H9 (cell line): ENCODE measurements around the gene FOXI1. TPM values are rescaled to one million over a fixed set of nuclear protein-coding genes. Genes with fewer than 3 reads are reported as not detected.

Source experiments
- DNase-seq: peaks from one replicate; pipeline ENCODE4 v3.0.0-alpha.2; 2017
- H2AFZ ChIP-seq: one replicate; pipeline ENCODE4 v1.6.1; 2013; ENCODE audit warnings: mild to moderate bottlenecking, low read length, control low read depth, moderate library complexity
- H2AK5ac ChIP-seq: 2 replicates; pipeline ENCODE4 v1.6.1; 2013; ENCODE audit warnings: low read length, control low read depth, mixed read lengths; ENCODE audit not compliant: insufficient read length
- H2BK120ac ChIP-seq: one replicate; pipeline ENCODE4 v1.6.1; 2013; ENCODE audit warnings: low read depth, mild to moderate bottlenecking, low read length, control low read depth, inconsistent platforms; ENCODE audit not compliant: poor library complexity, severe bottlenecking
- H2BK12ac ChIP-seq: 2 replicates; pipeline ENCODE4 v1.6.1; 2013; ENCODE audit warnings: low read length, control low read depth, mixed read lengths, low read depth; ENCODE audit not compliant: insufficient read length
- H2BK15ac ChIP-seq: 2 replicates; pipeline ENCODE4 v1.6.1; 2013; ENCODE audit warnings: low read depth, low read length, control low read depth
- H2BK20ac ChIP-seq: one replicate; pipeline ENCODE4 v1.6.1; 2013; ENCODE audit warnings: low read depth, mild to moderate bottlenecking, low read length, control low read depth, inconsistent platforms; ENCODE audit not compliant: poor library complexity, severe bottlenecking
- H2BK5ac ChIP-seq: 2 replicates; pipeline ENCODE4 v1.6.1; 2013; ENCODE audit warnings: low read length, control low read depth, mixed read lengths; ENCODE audit not compliant: insufficient read length
- H3K14ac ChIP-seq: 2 replicates; pipeline ENCODE4 v1.6.1; 2013; ENCODE audit warnings: low read length, control low read depth; ENCODE audit not compliant: insufficient read depth
- H3K18ac ChIP-seq: 2 replicates; pipeline ENCODE4 v1.6.1; 2013; ENCODE audit warnings: low read depth, mild to moderate bottlenecking, mixed read lengths, low read length, control low read depth; ENCODE audit not compliant: insufficient read length
- H3K23ac ChIP-seq: 2 replicates; pipeline ENCODE4 v1.6.1; 2013; ENCODE audit warnings: low read length, control low read depth, mixed read lengths, low read depth; ENCODE audit not compliant: insufficient read length
- H3K23me2 ChIP-seq: 2 replicates; pipeline ENCODE4 v1.6.1; 2013; ENCODE audit warnings: low read depth, mild to moderate bottlenecking, mixed read lengths, low read length, control low read depth; ENCODE audit not compliant: insufficient read length, poor library complexity, severe bottlenecking
- H3K27ac ChIP-seq: 2 replicates; pipeline ENCODE4 v1.5.1; 2013; ENCODE audit warnings: low read length, control low read depth, mixed read lengths, low read depth; ENCODE audit not compliant: insufficient read length
- H3K27me3 ChIP-seq: 2 replicates; pipeline ENCODE4 v1.6.1; 2013; ENCODE audit warnings: low read length, control low read depth, inconsistent platforms; ENCODE audit not compliant: insufficient read depth
- H3K4ac ChIP-seq: 2 replicates; pipeline ENCODE4 v1.6.1; 2013; ENCODE audit warnings: low read depth, mild to moderate bottlenecking, control low read depth, inconsistent platforms, low read length, moderate library complexity
- H3K4me1 ChIP-seq: 2 replicates; pipeline ENCODE4 v1.6.1; 2013; ENCODE audit warnings: low read length, control low read depth, inconsistent platforms; ENCODE audit not compliant: insufficient read depth
- H3K4me2 ChIP-seq: 2 replicates; pipeline ENCODE4 v1.6.1; 2013; ENCODE audit warnings: low read length, control low read depth, mixed read lengths; ENCODE audit not compliant: insufficient read length, insufficient read depth
- H3K56ac ChIP-seq: 2 replicates; pipeline ENCODE4 v1.6.1; 2013; ENCODE audit warnings: low read depth, mild to moderate bottlenecking, mixed read lengths, low read length, control low read depth; ENCODE audit not compliant: insufficient read length
- H3K79me1 ChIP-seq: 2 replicates; pipeline ENCODE4 v1.6.1; 2013; ENCODE audit warnings: low read depth, mild to moderate bottlenecking, moderate library complexity, low read length, control low read depth, inconsistent platforms; ENCODE audit not compliant: insufficient read depth, poor library complexity, severe bottlenecking
- H3K79me2 ChIP-seq: 2 replicates; pipeline ENCODE4 v1.6.1; 2013; ENCODE audit warnings: low read length, control low read depth, inconsistent platforms; ENCODE audit not compliant: insufficient read depth
- H3K9ac ChIP-seq: 2 replicates; pipeline ENCODE4 v1.6.1; 2013; ENCODE audit warnings: low read length, control low read depth, mixed read lengths; ENCODE audit not compliant: insufficient read length; ENCODE audit errors: extremely low read depth
- H3K9me3 ChIP-seq: one replicate; pipeline ENCODE4 v1.6.1; 2013; ENCODE audit warnings: low read depth, low read length, inconsistent platforms; ENCODE audit not compliant: control insufficient read depth
- H3T11ph ChIP-seq: one replicate; pipeline ENCODE4 v1.6.1; 2013; ENCODE audit warnings: mild to moderate bottlenecking, low read length, control low read depth, inconsistent platforms
- H4K20me1 ChIP-seq: one replicate; pipeline ENCODE4 v1.6.1; 2013; ENCODE audit not compliant: control insufficient read depth, insufficient read length, insufficient read depth
- H4K5ac ChIP-seq: 2 replicates; pipeline ENCODE4 v1.6.1; 2013; ENCODE audit warnings: low read depth, mild to moderate bottlenecking, mixed read lengths, low read length, control low read depth; ENCODE audit not compliant: insufficient read length
- H4K8ac ChIP-seq: replicated peaks from 2 replicates; pipeline ENCODE4 v1.6.1; 2013; ENCODE audit warnings: low read length, control low read depth, mixed read lengths, low read depth; ENCODE audit not compliant: insufficient read length
- H4K91ac ChIP-seq: 2 replicates; pipeline ENCODE4 v1.6.1; 2013; ENCODE audit warnings: low read depth, mild to moderate bottlenecking, moderate library complexity, mixed read lengths, low read length, control low read depth; ENCODE audit not compliant: insufficient read length
- H3K27ac Mint-ChIP-seq, 3 experiments: 2 replicates in 2 of 3; 3 replicates in 1 of 3; pipeline ENCODE4 v1.8.0; 2020 to 2021; ENCODE audit warnings: mixed read lengths in 3 of 3, mild to moderate bottlenecking in 1 of 3, moderate library complexity in 1 of 3
- H3K27me3 Mint-ChIP-seq: 2 replicates; pipeline ENCODE4 v1.8.0; 2021; ENCODE audit warnings: low read depth, mild to moderate bottlenecking, moderate library complexity, mixed read lengths
- H3K36me3 Mint-ChIP-seq, 3 experiments: 2 replicates in 2 of 3; 3 replicates in 1 of 3; pipeline ENCODE4 v1.8.0; 2020 to 2021; ENCODE audit warnings: low read depth in 3 of 3, mixed read lengths in 3 of 3; ENCODE audit not compliant: insufficient read depth in 1 of 3
- H3K4me1 Mint-ChIP-seq, 2 experiments: 2 replicates each; pipeline ENCODE4 v1.8.0; 2020; ENCODE audit warnings: mixed read lengths in 2 of 2
- H3K4me3 Mint-ChIP-seq, 2 experiments: 2 replicates in 1 of 2; 3 replicates in 1 of 2; pipeline ENCODE4 v1.8.0; 2020 to 2021; ENCODE audit warnings: mild to moderate bottlenecking in 2 of 2, mixed read lengths in 2 of 2, moderate library complexity in 1 of 2
- H3K9me3 Mint-ChIP-seq, 2 experiments: 2 replicates in 1 of 2; 3 replicates in 1 of 2; pipeline ENCODE4 v1.8.0; 2020; ENCODE audit warnings: mild to moderate bottlenecking in 2 of 2, mixed read lengths in 2 of 2, moderate library complexity in 1 of 2
- CTCF ChIP-seq: fragments of 200-600 bp; sonication (generic); conservative IDR thresholded peaks from 3 replicates; pipeline ENCODE4 v1.8.0; 2021; ENCODE audit warnings: antibody characterized with exemption, mild to moderate bottlenecking
- WGBS: extraction: QIAGEN DNeasy Blood & Tissue Kit; methylation state at CpG from one replicate; pipeline ENCODE4 v1.1.7; 2013; ENCODE audit warnings: missing lambda C conversion rate, low lambda C conversion rate, mixed read lengths; ENCODE audit not compliant: insufficient read length; ENCODE audit errors: extremely low coverage; 5-methylcytosine and 5-hydroxymethylcytosine counted together
- total RNA-seq: library from RNA; stranded (reverse); gene quantifications from 2 replicates; pipeline ENCODE4 v1.2.1, GENCODE V29; 2021

The FOXI1 gene
- total RNA-seq, 1 experiment from 2014 or later, result not detected

- Histone ChIP-seq H3K14ac (no peak overlapping the region), H4K20me1 (no peaks in the 10 kb centered on the region), H2AK5ac (no peak overlapping the region), H3K18ac (no peak overlapping the region), H3K27me3 (no peaks in the 10 kb centered on the region), H3K79me1 (no peaks in the 10 kb centered on the region), H4K8ac (no peak overlapping the region), H2BK5ac (no peak overlapping the region), H2BK20ac (no peak overlapping the region), H3K23ac (no peak overlapping the region), H3K4me1 (no peaks in the 10 kb centered on the region), H3K27ac (no peak overlapping the region), H2BK12ac (no peak overlapping the region), H3K9me3 (no peaks in the 10 kb centered on the region), H2BK120ac (no peak overlapping the region), H2BK15ac (no peak overlapping the region), H3K56ac (no peak overlapping the region), H3K23me2 (no peaks in the 10 kb centered on the region), H3T11ph (no peak overlapping the region), H4K91ac (no peak overlapping the region), H2AFZ (no peak overlapping the region), H4K5ac (no peak overlapping the region), H3K4me2 (no peak overlapping the region), H3K9ac (no peak overlapping the region), H3K4ac (no peak overlapping the region), H3K79me2 (no peaks in the 10 kb centered on the region)
- Mint-ChIP-seq H3K4me3 (no peak overlapping the region), H3K9me3 (peaks cover 0 to 3% of the 10 kb centered on the region in 2 experiments; a peak in 1 of 5 replicates), H3K4me1 (no peaks in the 10 kb centered on the region), H3K36me3 (no peaks in the 10 kb centered on the region), H3K27ac (no peak overlapping the region), H3K27me3 (peaks cover 3% of the 10 kb centered on the region; the same call in 1 of the 2 replicates)
- no peak for TF ChIP-seq CTCF
- no CpG with 5 or more reads among the region's 14 CpGs for WGBS
- no peak for DNase-seq
Measured at GRCh38 chr5:170141636-170142035, 35.9 kb downstream of the FOXI1 start.
